H9 (cell line): ENCODE data around the gene VWDE. TPM values are rescaled to one million over a fixed set of nuclear protein-coding genes. Genes with fewer than 3 reads are reported as not detected.

Source experiments
- DNase-seq: peaks from one replicate; pipeline ENCODE4 v3.0.0-alpha.2; 2017
- H2AFZ ChIP-seq: one replicate; pipeline ENCODE4 v1.6.1; 2013; ENCODE audit warnings: mild to moderate bottlenecking, low read length, control low read depth, moderate library complexity
- H2AK5ac ChIP-seq: 2 replicates; pipeline ENCODE4 v1.6.1; 2013; ENCODE audit warnings: low read length, control low read depth, mixed read lengths; ENCODE audit not compliant: insufficient read length
- H2BK120ac ChIP-seq: one replicate; pipeline ENCODE4 v1.6.1; 2013; ENCODE audit warnings: low read depth, mild to moderate bottlenecking, low read length, control low read depth, inconsistent platforms; ENCODE audit not compliant: poor library complexity, severe bottlenecking
- H2BK12ac ChIP-seq: 2 replicates; pipeline ENCODE4 v1.6.1; 2013; ENCODE audit warnings: low read length, control low read depth, mixed read lengths, low read depth; ENCODE audit not compliant: insufficient read length
- H2BK15ac ChIP-seq: 2 replicates; pipeline ENCODE4 v1.6.1; 2013; ENCODE audit warnings: low read depth, low read length, control low read depth
- H2BK20ac ChIP-seq: one replicate; pipeline ENCODE4 v1.6.1; 2013; ENCODE audit warnings: low read depth, mild to moderate bottlenecking, low read length, control low read depth, inconsistent platforms; ENCODE audit not compliant: poor library complexity, severe bottlenecking
- H2BK5ac ChIP-seq: 2 replicates; pipeline ENCODE4 v1.6.1; 2013; ENCODE audit warnings: low read length, control low read depth, mixed read lengths; ENCODE audit not compliant: insufficient read length
- H3K14ac ChIP-seq: 2 replicates; pipeline ENCODE4 v1.6.1; 2013; ENCODE audit warnings: low read length, control low read depth; ENCODE audit not compliant: insufficient read depth
- H3K18ac ChIP-seq: 2 replicates; pipeline ENCODE4 v1.6.1; 2013; ENCODE audit warnings: low read depth, mild to moderate bottlenecking, mixed read lengths, low read length, control low read depth; ENCODE audit not compliant: insufficient read length
- H3K23ac ChIP-seq: 2 replicates; pipeline ENCODE4 v1.6.1; 2013; ENCODE audit warnings: low read length, control low read depth, mixed read lengths, low read depth; ENCODE audit not compliant: insufficient read length
- H3K23me2 ChIP-seq: 2 replicates; pipeline ENCODE4 v1.6.1; 2013; ENCODE audit warnings: low read depth, mild to moderate bottlenecking, mixed read lengths, low read length, control low read depth; ENCODE audit not compliant: insufficient read length, poor library complexity, severe bottlenecking
- H3K27ac ChIP-seq: 2 replicates; pipeline ENCODE4 v1.5.1; 2013; ENCODE audit warnings: low read length, control low read depth, mixed read lengths, low read depth; ENCODE audit not compliant: insufficient read length
- H3K27me3 ChIP-seq: 2 replicates; pipeline ENCODE4 v1.6.1; 2013; ENCODE audit warnings: low read length, control low read depth, inconsistent platforms; ENCODE audit not compliant: insufficient read depth
- H3K4ac ChIP-seq: 2 replicates; pipeline ENCODE4 v1.6.1; 2013; ENCODE audit warnings: low read depth, mild to moderate bottlenecking, control low read depth, inconsistent platforms, low read length, moderate library complexity
- H3K4me1 ChIP-seq: 2 replicates; pipeline ENCODE4 v1.6.1; 2013; ENCODE audit warnings: low read length, control low read depth, inconsistent platforms; ENCODE audit not compliant: insufficient read depth
- H3K4me2 ChIP-seq: 2 replicates; pipeline ENCODE4 v1.6.1; 2013; ENCODE audit warnings: low read length, control low read depth, mixed read lengths; ENCODE audit not compliant: insufficient read length, insufficient read depth
- H3K56ac ChIP-seq: 2 replicates; pipeline ENCODE4 v1.6.1; 2013; ENCODE audit warnings: low read depth, mild to moderate bottlenecking, mixed read lengths, low read length, control low read depth; ENCODE audit not compliant: insufficient read length
- H3K79me1 ChIP-seq: 2 replicates; pipeline ENCODE4 v1.6.1; 2013; ENCODE audit warnings: low read depth, mild to moderate bottlenecking, moderate library complexity, low read length, control low read depth, inconsistent platforms; ENCODE audit not compliant: insufficient read depth, poor library complexity, severe bottlenecking
- H3K79me2 ChIP-seq: 2 replicates; pipeline ENCODE4 v1.6.1; 2013; ENCODE audit warnings: low read length, control low read depth, inconsistent platforms; ENCODE audit not compliant: insufficient read depth
- H3K9ac ChIP-seq: 2 replicates; pipeline ENCODE4 v1.6.1; 2013; ENCODE audit warnings: low read length, control low read depth, mixed read lengths; ENCODE audit not compliant: insufficient read length; ENCODE audit errors: extremely low read depth
- H3K9me3 ChIP-seq: one replicate; pipeline ENCODE4 v1.6.1; 2013; ENCODE audit warnings: low read depth, low read length, inconsistent platforms; ENCODE audit not compliant: control insufficient read depth
- H3T11ph ChIP-seq: one replicate; pipeline ENCODE4 v1.6.1; 2013; ENCODE audit warnings: mild to moderate bottlenecking, low read length, control low read depth, inconsistent platforms
- H4K20me1 ChIP-seq: one replicate; pipeline ENCODE4 v1.6.1; 2013; ENCODE audit not compliant: control insufficient read depth, insufficient read length, insufficient read depth
- H4K5ac ChIP-seq: 2 replicates; pipeline ENCODE4 v1.6.1; 2013; ENCODE audit warnings: low read depth, mild to moderate bottlenecking, mixed read lengths, low read length, control low read depth; ENCODE audit not compliant: insufficient read length
- H4K8ac ChIP-seq: replicated peaks from 2 replicates; pipeline ENCODE4 v1.6.1; 2013; ENCODE audit warnings: low read length, control low read depth, mixed read lengths, low read depth; ENCODE audit not compliant: insufficient read length
- H4K91ac ChIP-seq: 2 replicates; pipeline ENCODE4 v1.6.1; 2013; ENCODE audit warnings: low read depth, mild to moderate bottlenecking, moderate library complexity, mixed read lengths, low read length, control low read depth; ENCODE audit not compliant: insufficient read length
- H3K27ac Mint-ChIP-seq, 3 experiments: 2 replicates in 2 of 3; 3 replicates in 1 of 3; pipeline ENCODE4 v1.8.0; 2020 to 2021; ENCODE audit warnings: mixed read lengths in 3 of 3, mild to moderate bottlenecking in 1 of 3, moderate library complexity in 1 of 3
- H3K27me3 Mint-ChIP-seq: 2 replicates; pipeline ENCODE4 v1.8.0; 2021; ENCODE audit warnings: low read depth, mild to moderate bottlenecking, moderate library complexity, mixed read lengths
- H3K36me3 Mint-ChIP-seq, 3 experiments: 2 replicates in 2 of 3; 3 replicates in 1 of 3; pipeline ENCODE4 v1.8.0; 2020 to 2021; ENCODE audit warnings: low read depth in 3 of 3, mixed read lengths in 3 of 3; ENCODE audit not compliant: insufficient read depth in 1 of 3
- H3K4me1 Mint-ChIP-seq, 2 experiments: 2 replicates each; pipeline ENCODE4 v1.8.0; 2020; ENCODE audit warnings: mixed read lengths in 2 of 2
- H3K4me3 Mint-ChIP-seq, 2 experiments: 2 replicates in 1 of 2; 3 replicates in 1 of 2; pipeline ENCODE4 v1.8.0; 2020 to 2021; ENCODE audit warnings: mild to moderate bottlenecking in 2 of 2, mixed read lengths in 2 of 2, moderate library complexity in 1 of 2
- H3K9me3 Mint-ChIP-seq, 2 experiments: 2 replicates in 1 of 2; 3 replicates in 1 of 2; pipeline ENCODE4 v1.8.0; 2020; ENCODE audit warnings: mild to moderate bottlenecking in 2 of 2, mixed read lengths in 2 of 2, moderate library complexity in 1 of 2
- CTCF ChIP-seq: fragments of 200-600 bp; sonication (generic); conservative IDR thresholded peaks from 3 replicates; pipeline ENCODE4 v1.8.0; 2021; ENCODE audit warnings: antibody characterized with exemption, mild to moderate bottlenecking
- WGBS: extraction: QIAGEN DNeasy Blood & Tissue Kit; methylation state at CpG from one replicate; pipeline ENCODE4 v1.1.7; 2013; ENCODE audit warnings: missing lambda C conversion rate, low lambda C conversion rate, mixed read lengths; ENCODE audit not compliant: insufficient read length; ENCODE audit errors: extremely low coverage; 5-methylcytosine and 5-hydroxymethylcytosine counted together
- total RNA-seq: library from RNA; stranded (reverse); gene quantifications from 2 replicates; pipeline ENCODE4 v1.2.1, GENCODE V29; 2021

VWDE gene
- total RNA-seq, 1 experiment from 2014 or later = 18.1 TPM

- Histone ChIP-seq H3K4me1 (no peaks in the 10 kb centered on the region), H3K4ac (no peak overlapping the region), H2BK15ac (no peak overlapping the region), H3K18ac (no peak overlapping the region), H3K4me2 (no peak overlapping the region), H3K27me3 (no peaks in the 10 kb centered on the region), H3K9me3 (no peaks in the 10 kb centered on the region), H3K56ac (no peak overlapping the region), H2BK20ac (no peak overlapping the region), H2BK120ac (no peak overlapping the region), H4K91ac (no peak overlapping the region), H4K5ac (no peak overlapping the region), H4K8ac (no peak overlapping the region), H4K20me1 (no peaks in the 10 kb centered on the region), H3K27ac (no peak overlapping the region), H3K9ac (no peak overlapping the region), H3T11ph (no peak overlapping the region), H3K79me2 (no peaks in the 10 kb centered on the region), H3K79me1 (no peaks in the 10 kb centered on the region), H2BK12ac (no peak overlapping the region), H3K14ac (no peak overlapping the region), H2AK5ac (no peak overlapping the region), H3K23me2 (no peaks in the 10 kb centered on the region), H3K23ac (no peak overlapping the region), H2BK5ac (no peak overlapping the region), H2AFZ (no peak overlapping the region)
- no peaks in the 10 kb centered on the region for H3K27me3 Mint-ChIP-seq
- no peaks in the 10 kb centered on the region; a peak in 1 of 4 replicates for H3K4me1 Mint-ChIP-seq
- no peak overlapping the region for H3K27ac Mint-ChIP-seq
- no peaks in the 10 kb centered on the region for H3K9me3 Mint-ChIP-seq
- WGBS = no CpG with 5 or more reads among the region's 3 CpGs
- no peak for TF ChIP-seq CTCF
- H3K4me3 Mint-ChIP-seq = no peak overlapping the region
- H3K36me3 Mint-ChIP-seq = peaks cover 14 to 52% (median 35%) of the 10 kb centered on the region in 3 experiments; a peak in 6 of 7 replicates
- no peak for DNase-seq
Observed at GRCh38 chr7:12383377-12383776, 20.3 kb downstream of the VWDE start.
